HG02885 (cell line): ENCODE measurements around the gene DNAJC4.

Experiments used
- ATAC-seq: cut with Tn5 transposase; IDR thresholded peaks from one replicate; pipeline ENCODE4 v1.9.1; 2021; ENCODE audit warnings: mild to moderate bottlenecking; ENCODE audit not compliant: unreplicated experiment, poor library complexity

The DNAJC4 gene

DNA sequence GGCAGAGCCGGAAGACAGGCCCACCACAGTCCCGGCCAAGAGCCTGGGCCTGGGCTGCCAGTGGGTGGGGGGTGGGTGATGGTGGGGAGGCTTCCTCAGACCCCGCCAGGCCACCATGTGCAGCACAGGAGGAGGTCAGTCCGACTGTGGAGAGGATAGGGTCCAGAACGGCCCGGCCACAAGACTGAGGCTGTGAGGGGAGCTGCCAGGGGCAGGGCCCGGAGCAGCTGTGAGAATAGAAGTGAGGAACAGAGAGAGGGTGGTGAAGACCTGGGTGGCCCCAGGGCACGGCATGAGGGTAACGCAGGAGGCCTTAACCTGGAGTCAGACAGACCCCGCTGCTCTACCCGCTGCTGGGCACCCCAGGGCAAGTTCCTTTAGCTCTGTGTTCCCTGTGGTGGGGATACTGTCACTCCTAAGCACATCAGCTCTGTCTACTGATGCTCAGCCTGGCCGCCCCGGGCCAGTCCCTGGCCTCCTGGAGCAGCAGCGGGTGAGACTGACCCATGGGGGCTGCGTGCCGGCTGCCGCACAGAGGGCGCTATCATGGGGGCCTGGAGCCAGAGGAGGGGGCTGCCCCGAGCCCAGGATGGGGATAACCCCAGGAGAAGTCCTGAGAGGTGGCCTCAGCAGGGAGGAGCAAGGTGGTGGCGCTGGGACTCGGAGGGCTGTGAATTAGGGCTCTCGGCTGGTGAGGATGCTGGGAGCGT, 22.1 kb upstream of the DNAJC4 start:
- no peak for ATAC-seq

DNA sequence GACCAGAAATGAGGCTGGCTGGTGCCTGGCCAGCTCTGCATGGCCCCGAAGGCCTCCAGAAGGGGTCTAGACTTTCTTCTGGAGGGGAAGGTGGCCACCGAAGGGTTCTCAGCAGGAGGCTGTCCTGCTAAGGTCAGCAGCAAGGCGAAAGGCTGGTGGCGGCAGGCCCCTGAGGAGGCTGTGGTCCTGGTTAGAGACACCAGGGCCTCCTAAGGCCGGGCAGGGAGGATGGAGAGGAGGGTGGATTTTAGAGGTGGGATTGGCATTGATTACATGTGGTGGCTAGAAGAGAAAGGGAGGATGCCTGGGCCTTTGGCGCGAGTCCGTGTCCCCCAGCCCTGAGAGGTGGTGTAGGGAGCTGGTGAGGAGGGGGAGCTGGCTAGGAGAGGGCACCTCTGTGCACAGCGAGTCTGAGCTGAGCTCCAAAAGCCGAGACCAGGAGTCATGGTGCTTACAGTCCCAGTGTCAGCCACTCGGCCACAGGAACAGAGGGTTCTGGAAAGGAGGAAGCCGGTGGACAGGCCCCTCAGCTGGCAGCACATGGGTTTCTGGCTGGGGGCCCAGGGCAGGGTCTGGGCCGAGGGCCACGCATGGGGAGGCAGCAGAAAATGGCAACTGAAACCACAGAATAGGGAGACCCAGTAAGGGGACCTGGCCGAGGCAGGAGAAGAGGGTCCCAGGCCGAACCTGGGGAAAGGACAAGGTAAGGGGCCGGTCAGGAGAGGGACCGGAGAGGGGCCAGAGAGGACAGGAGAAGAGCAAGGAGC, 21.4 kb upstream of the DNAJC4 start:
- no peak for ATAC-seq

DNA sequence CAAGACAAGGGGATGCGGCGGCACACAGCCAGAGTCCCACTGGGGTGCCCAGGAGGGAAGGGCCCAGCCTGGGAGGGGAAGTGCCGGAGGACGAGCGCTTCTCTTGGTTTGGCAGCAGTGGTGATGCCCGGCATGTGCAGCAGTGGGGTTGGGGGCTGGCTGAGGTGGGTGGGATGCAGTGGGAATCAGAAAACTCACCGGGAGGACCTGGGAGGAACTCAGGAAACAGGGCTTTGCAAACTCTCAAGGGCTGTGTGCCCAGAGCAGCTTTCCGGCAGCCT, 20.8 kb upstream of the DNAJC4 start:
- no peak for ATAC-seq

DNA sequence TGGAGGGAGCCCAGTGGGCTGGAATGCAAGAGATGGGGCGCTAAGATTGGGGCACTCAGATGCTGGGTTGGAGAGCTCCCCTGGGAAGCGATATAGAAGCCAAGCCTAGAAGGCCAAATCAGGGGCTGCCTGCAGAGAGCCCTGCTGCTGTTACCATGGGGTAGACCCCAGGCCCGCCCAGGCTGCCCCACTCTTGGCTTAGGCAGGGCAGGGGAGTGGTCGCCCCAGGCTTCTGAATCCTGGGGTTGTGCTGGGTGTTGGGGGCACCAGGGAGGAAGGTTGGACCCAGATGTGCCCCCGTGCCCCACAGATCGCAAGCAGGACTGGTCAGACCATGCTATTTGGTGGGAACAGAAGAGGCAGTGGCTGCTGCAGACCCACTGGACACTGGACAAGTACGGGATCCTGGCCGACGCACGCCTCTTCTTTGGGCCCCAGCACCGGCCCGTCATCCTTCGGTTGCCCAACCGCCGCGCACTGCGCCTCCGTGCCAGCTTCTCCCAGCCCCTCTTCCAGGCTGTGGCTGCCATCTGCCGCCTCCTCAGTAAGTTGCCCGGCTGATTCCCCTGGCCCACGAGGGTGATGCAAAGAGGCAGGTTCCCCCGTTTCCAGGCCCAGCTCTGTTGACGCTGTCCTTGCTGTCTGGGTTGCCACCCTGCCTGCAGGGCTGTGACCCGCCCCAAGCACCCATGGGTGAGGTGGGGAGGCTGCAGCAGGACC, 19.9 kb upstream of the DNAJC4 start:
- ATAC-seq, result no peak

DNA sequence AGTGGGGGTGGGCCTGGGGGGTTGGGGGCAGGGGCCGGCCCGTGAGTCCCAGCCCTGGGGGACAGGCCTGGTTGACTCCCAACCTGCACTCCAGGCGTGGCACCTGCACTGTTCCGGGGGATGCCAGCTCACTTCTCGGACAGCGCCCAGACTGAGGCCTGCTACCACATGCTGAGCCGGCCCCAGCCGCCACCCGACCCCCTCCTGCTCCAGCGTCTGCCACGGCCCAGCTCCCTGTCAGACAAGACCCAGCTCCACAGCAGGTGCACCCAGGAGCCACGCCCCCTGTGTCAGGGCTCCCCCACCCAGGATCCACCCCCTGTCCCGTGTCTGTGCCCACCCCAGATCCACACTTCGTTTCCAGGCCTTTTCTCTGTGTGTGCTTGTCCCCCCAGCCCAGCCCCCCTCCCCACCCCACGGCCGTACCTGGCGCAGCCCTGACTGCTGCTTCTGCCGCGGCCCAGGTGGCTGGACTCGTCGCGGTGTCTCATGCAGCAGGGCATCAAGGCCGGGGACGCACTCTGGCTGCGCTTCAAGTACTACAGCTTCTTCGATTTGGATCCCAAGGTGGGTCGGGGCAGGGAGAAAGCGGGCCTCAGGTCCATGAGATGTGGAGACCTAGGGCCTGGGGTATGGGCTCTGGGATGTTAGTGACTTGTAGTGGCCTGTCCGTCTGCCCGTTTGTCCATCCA, 19.0 kb upstream of the DNAJC4 start:
- no peak for ATAC-seq

DNA sequence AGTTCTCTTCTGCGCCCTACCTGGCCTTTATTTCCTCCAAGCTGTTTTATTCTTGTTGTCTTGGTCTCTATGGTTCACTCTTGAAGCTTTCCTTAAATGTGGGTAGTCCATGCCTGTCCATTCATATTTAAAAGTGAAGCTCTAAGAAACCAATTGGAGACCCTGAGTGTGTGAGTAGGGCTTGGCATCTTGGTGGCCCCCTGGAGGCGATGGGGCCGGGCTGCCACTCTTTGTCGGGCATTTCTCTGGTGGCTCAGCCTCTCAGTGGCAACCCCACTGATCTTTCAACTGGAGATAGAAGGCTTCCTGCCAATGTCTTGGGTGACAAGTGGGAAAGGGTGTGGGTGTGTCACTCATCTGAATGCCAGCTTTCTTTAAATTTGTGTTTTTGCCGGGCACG, 13.5 kb upstream of the DNAJC4 start:
- ATAC-seq, result no peak

DNA sequence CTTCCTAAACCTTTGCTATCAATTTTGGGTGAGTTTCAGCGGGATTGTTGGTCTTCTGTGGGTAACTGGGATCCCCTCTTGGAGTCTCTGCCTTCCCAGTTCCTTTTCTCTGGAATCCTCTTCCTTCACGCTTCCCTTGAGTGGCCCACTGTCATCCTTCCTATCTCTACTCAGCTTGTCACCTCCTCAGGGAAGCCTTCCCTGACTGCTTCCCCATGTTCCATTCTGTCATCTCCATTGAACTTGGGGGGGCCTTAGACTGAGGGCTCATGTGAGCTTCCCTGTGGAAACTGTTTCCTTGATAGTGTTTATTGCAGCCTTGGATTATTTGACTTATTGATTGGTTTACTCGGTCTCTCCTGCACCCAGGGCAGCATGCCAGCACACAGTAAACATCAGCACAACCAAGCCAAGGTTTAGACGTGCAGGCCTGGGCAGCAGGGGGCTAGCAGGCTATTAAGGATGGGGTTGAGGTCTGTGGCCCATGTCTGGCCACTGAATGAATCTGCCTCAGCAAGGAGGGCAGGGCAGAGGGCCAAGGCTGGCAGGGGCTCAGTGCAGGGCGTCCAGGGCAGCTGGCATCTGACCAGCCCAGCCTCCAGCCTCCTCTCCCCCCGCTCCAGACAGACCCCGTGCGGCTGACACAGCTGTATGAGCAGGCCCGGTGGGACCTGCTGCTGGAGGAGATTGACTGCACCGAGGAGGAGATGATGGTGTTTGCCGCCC, 11.6 kb upstream of the DNAJC4 start:
- ATAC-seq, result no peak

DNA sequence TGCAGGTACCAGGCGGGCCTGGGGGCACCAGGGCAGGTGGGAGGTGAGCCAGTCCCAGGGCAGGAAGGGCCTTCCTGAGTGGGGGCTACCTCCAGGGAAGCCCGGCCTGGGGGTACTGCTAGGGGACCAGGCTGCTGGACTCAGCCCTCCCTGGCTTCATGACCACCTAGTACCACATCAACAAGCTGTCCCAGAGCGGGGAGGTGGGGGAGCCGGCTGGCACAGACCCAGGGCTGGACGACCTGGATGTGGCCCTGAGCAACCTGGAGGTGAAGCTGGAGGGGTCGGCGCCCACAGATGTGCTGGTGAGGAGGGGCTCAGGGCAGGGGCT, 11.0 kb upstream of the DNAJC4 start:
- no peak for ATAC-seq

DNA sequence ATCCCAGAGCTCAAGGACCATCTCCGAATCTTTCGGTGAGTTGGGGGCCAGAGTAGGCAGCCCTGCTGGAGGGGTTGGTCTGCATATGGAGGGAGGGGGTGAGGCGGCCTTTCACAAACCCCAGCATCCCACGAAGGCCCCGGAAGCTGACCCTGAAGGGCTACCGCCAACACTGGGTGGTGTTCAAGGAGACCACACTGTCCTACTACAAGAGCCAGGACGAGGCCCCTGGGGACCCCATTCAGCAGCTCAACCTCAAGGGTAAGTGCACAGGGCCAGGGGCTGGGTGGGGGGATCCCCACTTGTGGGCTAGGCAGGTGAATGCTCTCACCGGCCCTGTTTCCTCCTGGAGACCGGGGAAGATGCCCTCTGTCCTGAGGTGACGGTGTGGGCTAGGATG, 10.6 kb upstream of the DNAJC4 start:
- ATAC-seq, result no peak

DNA sequence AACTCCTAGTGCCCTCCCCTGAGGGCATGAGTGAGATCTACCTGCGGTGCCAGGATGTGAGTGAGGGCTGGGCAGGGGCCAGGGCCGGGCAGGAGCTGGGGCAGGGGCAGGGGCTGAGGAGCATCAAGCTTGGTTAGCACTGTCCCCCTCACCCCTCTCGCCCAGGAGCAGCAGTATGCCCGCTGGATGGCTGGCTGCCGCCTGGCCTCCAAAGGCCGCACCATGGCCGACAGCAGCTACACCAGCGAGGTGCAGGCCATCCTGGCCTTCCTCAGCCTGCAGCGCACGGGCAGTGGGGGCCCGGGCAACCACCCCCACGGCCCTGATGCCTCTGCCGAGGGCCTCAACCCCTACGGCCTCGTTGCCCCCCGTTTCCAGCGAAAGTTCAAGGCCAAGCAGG, 10.1 kb upstream of the DNAJC4 start:
- ATAC-seq, result no peak

DNA sequence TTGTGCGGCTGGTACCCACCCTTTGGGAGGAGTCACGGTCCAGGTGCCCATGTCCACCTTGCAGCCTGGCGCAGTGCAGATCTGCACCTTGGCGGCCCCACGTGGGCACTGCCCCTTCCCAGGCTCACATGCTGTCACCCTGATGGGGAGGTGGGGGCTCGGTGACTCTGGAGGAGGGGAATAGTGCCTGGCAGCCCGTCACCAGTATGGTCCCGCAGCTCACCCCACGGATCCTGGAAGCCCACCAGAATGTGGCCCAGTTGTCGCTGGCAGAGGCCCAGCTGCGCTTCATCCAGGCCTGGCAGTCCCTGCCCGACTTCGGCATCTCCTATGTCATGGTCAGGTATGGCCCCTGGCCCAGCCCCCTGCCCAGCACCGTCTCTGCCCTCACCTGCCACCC, 9.6 kb upstream of the DNAJC4 start:
- no peak for ATAC-seq

DNA sequence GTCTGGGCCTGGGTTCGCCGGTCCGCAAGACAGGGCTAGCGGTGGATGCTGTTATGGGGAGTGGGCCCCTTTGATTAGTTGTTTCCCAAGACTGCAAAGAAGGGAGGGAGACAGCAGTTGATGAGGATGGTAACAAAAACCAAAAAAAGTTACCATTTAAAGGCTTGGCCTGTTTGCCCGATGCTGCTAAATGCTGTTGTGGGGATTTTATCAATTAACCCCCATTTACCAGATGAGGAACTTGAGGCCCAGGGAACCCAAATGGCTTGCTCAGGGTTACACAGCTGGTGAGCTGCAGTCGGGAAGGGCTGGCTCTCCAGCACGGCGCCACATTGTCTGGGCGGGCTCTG, 7.7 kb upstream of the DNAJC4 start:
- ATAC-seq, result no peak

DNA sequence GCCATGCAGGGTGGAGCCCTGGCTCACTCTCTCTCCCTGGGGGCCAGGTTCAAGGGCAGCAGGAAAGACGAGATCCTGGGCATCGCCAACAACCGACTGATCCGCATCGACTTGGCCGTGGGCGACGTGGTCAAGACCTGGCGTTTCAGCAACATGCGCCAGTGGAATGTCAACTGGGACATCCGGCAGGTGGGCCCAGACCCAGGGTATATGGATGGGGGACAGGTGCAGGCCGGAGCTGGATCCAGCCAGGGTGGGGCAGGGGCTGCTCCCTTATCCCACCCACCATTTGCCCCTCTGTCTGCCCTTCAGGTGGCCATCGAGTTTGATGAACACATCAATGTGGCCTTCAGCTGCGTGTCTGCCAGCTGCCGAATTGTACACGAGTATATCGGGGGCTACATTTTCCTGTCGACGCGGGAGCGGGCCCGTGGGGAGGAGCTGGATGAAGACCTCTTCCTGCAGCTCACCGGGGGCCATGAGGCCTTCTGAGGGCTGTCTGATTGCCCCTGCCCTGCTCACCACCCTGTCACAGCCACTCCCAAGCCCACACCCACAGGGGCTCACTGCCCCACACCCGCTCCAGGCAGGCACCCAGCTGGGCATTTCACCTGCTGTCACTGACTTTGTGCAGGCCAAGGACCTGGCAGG, 7.2 kb upstream of the DNAJC4 start:
- ATAC-seq, result no peak

DNA sequence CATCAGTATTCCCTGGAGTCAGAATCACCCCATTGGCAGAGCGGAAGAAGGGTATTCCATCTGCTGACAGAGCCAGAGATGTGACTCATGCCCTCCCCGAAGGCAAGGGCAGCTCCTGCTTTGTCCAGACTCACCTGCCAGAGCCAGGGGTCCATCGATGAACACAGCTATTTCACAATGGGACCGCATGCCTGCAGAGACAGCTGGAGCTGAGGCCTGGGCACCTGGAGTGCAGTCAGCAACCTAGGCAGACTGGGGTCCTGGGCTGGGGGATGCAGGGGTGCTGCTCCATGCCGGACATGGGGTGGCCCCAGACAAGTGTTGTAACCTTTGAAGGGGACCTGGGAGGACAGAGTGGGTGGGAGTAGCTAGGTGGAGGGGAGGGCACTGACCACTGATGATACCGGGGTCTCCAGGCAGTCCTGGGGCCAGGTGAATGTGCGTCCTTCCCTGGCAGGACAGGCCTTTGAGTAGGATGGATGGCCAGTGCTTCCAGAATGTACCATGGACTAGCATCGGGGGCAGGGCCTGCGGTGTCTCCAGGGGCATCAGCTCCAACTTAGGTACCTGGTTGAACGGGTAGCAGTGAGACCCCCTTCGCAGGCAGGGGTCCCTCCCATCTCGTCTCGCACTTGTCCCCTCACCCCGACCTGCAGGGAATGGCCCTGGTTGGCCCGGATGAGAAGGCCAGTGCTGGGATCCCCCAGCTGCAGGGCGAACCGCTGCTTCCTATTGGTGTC, 6.0 kb upstream of the DNAJC4 start:
- no peak for ATAC-seq

DNA sequence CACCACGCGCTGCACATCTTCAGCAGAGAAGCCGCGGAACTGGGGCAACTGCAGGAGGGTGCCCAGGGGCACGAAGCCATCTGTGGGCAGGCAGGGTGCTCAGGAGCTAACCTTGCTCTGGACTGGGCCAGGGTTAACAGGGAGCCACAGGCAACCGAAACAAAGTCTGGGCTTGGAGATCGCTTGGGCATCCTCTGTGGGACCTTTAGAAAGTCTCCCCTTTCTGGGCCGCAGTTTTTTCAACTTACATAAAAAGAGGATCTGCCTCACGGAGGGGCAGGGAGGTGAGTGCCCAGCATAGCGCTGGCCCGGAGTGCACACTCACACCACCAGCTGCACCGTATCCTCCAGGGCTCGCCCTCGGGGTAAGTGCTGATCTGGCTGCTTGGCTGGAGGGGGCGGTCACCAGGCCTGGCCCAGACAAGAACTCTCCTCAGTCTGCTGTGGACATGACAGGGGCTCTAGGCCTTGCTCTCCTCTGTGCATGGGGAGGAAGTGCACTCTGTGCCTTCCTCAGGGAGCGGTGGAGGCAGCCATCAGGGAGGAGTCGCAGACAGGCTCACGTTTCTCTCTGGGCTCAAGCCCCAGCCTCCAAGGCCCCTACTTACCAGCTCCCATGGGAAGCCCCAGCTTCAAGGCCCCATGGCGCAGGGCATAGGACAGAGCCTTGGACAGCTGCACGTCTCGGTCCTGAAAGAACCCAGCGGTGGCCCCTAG, 5.3 kb upstream of the DNAJC4 start:
- no peak for ATAC-seq

DNA sequence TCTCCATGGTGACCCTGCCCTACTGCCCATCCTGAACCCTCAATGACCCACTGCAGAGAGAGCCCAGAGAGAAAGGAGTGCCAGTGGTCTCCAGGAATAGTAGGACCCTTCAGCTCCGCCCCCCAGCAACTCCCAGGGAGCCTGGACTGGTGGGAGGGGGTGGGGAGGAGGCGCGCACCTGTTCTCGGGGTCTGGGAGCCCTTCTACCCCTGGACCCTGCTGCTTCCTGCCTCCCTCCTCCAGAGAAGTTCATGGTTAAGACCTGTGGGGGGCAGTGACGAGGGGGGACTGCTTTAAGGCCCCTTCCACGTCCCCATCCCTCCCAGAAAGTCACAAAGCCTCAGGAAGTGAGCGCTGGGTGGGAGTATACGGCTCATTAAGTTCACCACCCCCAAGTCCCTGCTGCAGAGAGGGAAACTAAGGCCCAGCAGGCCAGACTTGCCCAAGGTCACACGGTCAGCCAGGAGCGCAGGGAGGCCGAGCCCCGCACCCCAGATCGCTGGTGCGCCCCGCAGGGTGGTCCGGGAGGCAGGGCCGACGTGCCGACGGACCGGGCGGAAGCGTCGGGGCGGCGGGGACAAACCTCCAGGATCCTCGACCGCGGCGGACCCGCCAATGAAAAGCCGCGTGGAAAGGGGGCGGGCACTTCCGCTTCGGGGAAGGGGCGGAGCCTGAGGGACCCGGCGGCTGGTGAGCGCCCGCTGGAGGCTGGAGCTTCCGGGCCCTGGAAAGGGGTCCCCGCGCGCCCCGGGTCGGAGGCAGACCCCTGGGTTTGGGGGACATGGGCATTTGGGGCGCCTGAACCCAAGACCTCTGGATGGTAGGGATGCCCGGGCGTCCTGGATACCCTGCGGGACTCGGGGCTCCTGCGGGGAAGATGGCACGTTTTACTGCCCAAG, 4.5 kb upstream of the DNAJC4 start, which contains the start of the genes NUDT22 and TRPT1:
TSS of gene NUDT22 (plus strand) at position 667 of the 899 bp plus-strand sequence. CDS start 379 bp downstream, outside the sequence.
TSS of gene TRPT1 (minus strand) at position 579 of the 899 bp plus-strand sequence. CDS start at position 253, 326 bp downstream.
- peak; percentile 52 for ATAC-seq

DNA sequence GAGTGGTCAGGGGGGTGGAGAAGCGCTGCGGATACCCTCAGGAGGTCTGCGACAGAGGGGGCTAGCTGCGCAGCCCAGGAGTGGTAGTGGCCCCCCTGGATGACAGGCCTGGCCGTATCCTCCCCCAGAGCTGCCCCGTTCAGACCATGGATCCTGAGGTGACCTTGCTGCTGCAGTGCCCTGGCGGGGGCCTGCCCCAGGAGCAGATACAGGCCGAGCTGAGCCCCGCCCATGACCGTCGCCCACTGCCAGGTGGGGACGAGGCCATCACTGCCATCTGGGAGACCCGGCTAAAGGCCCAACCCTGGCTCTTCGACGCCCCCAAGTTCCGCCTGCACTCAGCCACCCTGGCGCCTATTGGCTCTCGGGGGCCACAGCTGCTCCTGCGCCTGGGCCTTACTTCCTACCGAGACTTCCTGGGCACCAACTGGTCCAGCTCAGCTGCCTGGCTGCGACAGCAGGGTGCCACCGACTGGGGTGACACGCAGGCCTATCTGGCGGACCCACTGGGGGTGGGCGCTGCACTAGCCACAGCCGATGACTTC, 3.8 kb upstream of the DNAJC4 start:
- peak; percentile 30 for ATAC-seq
